SK-N-SH treated with all-trans-retinoic acid at 6 μM for 48 hours (cell line): ENCODE measurements around the gene ROPN1L.

Experiments used
- ATAC-seq: fragments of 200-7000 bp; cut with Tn5 transposase; 3 replicates; pipeline ENCODE4 v1.9.1; 2020; ENCODE audit warnings: mild to moderate bottlenecking, moderate library complexity
- ARNTL ChIP-seq: fragments of 450-650 bp; formaldehyde crosslinking; IDR thresholded peaks from 2 replicates; pipeline ENCODE4 v1.5.0; 2020; ENCODE audit warnings: low read depth, mild to moderate bottlenecking, moderate library complexity, borderline replicate concordance
- BACH2 ChIP-seq: fragments of 250-450 bp; sonication (Bioruptor Pico); IDR thresholded peaks from 2 replicates; pipeline ENCODE4 v1.9.0; 2021; ENCODE audit warnings: mild to moderate bottlenecking, borderline replicate concordance
- CREB5 ChIP-seq: fragments of 250-450 bp; sonication (Bioruptor Pico); IDR thresholded peaks from 2 replicates; pipeline ENCODE4 v1.5.1; 2020; ENCODE audit warnings: low read depth, mild to moderate bottlenecking, moderate library complexity
- CSDC2 ChIP-seq: fragments of 250-450 bp; sonication (Bioruptor Pico); IDR thresholded peaks from 2 replicates; pipeline ENCODE4 v1.5.0; 2020; ENCODE audit warnings: mild to moderate bottlenecking, moderate library complexity
- ESRRG ChIP-seq: fragments of 250-450 bp; sonication (Bioruptor Pico); IDR thresholded peaks from 2 replicates; pipeline ENCODE4 v1.6.1; 2021; ENCODE audit warnings: mild to moderate bottlenecking
- GLIS3 ChIP-seq: fragments of 250-450 bp; sonication (Bioruptor Pico); IDR thresholded peaks from 2 replicates; pipeline ENCODE4 v1.5.0; 2020; ENCODE audit warnings: mild to moderate bottlenecking, moderate library complexity
- ISL1 ChIP-seq: fragments of 250-450 bp; sonication (Bioruptor Pico); IDR thresholded peaks from 2 replicates; pipeline ENCODE4 v2.1.2; 2022; ENCODE audit warnings: mild to moderate bottlenecking, moderate library complexity
- OSR1 ChIP-seq: fragments of 250-450 bp; sonication (Bioruptor Pico); IDR thresholded peaks from 2 replicates; pipeline ENCODE4 v1.8.0; 2022; ENCODE audit warnings: moderate library complexity, mild to moderate bottlenecking, inconsistent platforms
- PATZ1 ChIP-seq: fragments of 250-450 bp; sonication (Bioruptor Pico); IDR thresholded peaks from 2 replicates; pipeline ENCODE4 v1.8.0; 2020; ENCODE audit warnings: mild to moderate bottlenecking, moderate library complexity, borderline replicate concordance
- POU6F1 ChIP-seq: fragments of 250-450 bp; sonication (Bioruptor Pico); IDR thresholded peaks from 2 replicates; pipeline ENCODE4 v1.8.0; 2021; ENCODE audit warnings: low read depth, mild to moderate bottlenecking, moderate library complexity, borderline replicate concordance
- PPARA ChIP-seq: fragments of 250-450 bp; sonication (Bioruptor Pico); IDR thresholded peaks from 2 replicates; pipeline ENCODE4 v1.5.0; 2020; ENCODE audit warnings: mild to moderate bottlenecking, borderline replicate concordance
- RARB ChIP-seq: fragments of 250-450 bp; sonication (Bioruptor Pico); IDR thresholded peaks from 2 replicates; pipeline ENCODE4 v1.8.0; 2021; ENCODE audit warnings: mild to moderate bottlenecking, moderate library complexity
- SNAI2 ChIP-seq: fragments of 250-450 bp; sonication (Bioruptor Pico); IDR thresholded peaks from 2 replicates; pipeline ENCODE4 v1.5.0; 2020; ENCODE audit warnings: mild to moderate bottlenecking, moderate library complexity
- TCF4 ChIP-seq: fragments of 250-450 bp; sonication (Bioruptor Pico); IDR thresholded peaks from 2 replicates; pipeline ENCODE4 v1.8.0; 2021; ENCODE audit warnings: mild to moderate bottlenecking, moderate library complexity, borderline replicate concordance
- TOX ChIP-seq: fragments of 250-450 bp; sonication (Bioruptor Pico); IDR thresholded peaks from 2 replicates; pipeline ENCODE4 v1.8.0; 2021; ENCODE audit warnings: mild to moderate bottlenecking, moderate library complexity, borderline replicate concordance
- TSHZ2 ChIP-seq: fragments of 250-450 bp; sonication (Bioruptor Pico); IDR thresholded peaks from 2 replicates; pipeline ENCODE4 v1.5.0; 2020; ENCODE audit warnings: mild to moderate bottlenecking, moderate library complexity
- ZC3H10 ChIP-seq: fragments of 250-450 bp; sonication (Bioruptor Pico); IDR thresholded peaks from 2 replicates; pipeline ENCODE4 v1.5.1; 2021; ENCODE audit warnings: mild to moderate bottlenecking, moderate library complexity
- ZFP3 ChIP-seq: fragments of 250-450 bp; sonication (Bioruptor Pico); IDR thresholded peaks from 2 replicates; pipeline ENCODE4 v1.5.0; 2020; ENCODE audit warnings: mild to moderate bottlenecking, moderate library complexity
- ZFP30 ChIP-seq: fragments of 450-650 bp; formaldehyde crosslinking; IDR thresholded peaks from 2 replicates; pipeline ENCODE4 v1.5.0; 2022; ENCODE audit warnings: mild to moderate bottlenecking, moderate library complexity
- ZNF565 ChIP-seq: fragments of 450-650 bp; formaldehyde crosslinking; conservative IDR thresholded peaks from 2 replicates; pipeline ENCODE4 v1.5.0; 2020; ENCODE audit warnings: low read depth, mild to moderate bottlenecking, moderate library complexity
- ZNF8 ChIP-seq: fragments of 450-650 bp; formaldehyde crosslinking; IDR thresholded peaks from 2 replicates; pipeline ENCODE4 v1.5.0; 2020; ENCODE audit warnings: mild to moderate bottlenecking, moderate library complexity

Gene ROPN1L

GRCh38 chr5:10477943-10478342 is 36.3 kb downstream of the ROPN1L start (continued):
- no peak for TF ChIP-seq TSHZ2
- TF ChIP-seq RARB (CRISPR knock-in tag) = no peak
- no peak for TF ChIP-seq ZNF8 (CRISPR knock-in tag)

GRCh38 chr5:10478436-10478835 is 36.8 kb downstream of the ROPN1L start:
- TF ChIP-seq CSDC2 (CRISPR knock-in tag) = no peak
- no peak for TF ChIP-seq ESRRG (CRISPR knock-in tag)
- TF ChIP-seq POU6F1 (CRISPR knock-in tag) = no peak
- TF ChIP-seq ISL1 = no peak
- no peak for TF ChIP-seq PATZ1
- no peak for TF ChIP-seq GLIS3 (CRISPR knock-in tag)
- no peak for TF ChIP-seq ZNF8 (CRISPR knock-in tag)
- TF ChIP-seq RARB (CRISPR knock-in tag) = no peak
- TF ChIP-seq TCF4 = no peak
- TF ChIP-seq BACH2 (CRISPR knock-in tag) = no peak
- no peak for TF ChIP-seq ARNTL (CRISPR knock-in tag)
- TF ChIP-seq SNAI2 (CRISPR knock-in tag) = no peak
- no peak for TF ChIP-seq ZC3H10 (CRISPR knock-in tag)
- TF ChIP-seq ZNF565 (CRISPR knock-in tag) = no peak
- TF ChIP-seq OSR1 (CRISPR knock-in tag) = no peak
- TF ChIP-seq ZFP3 (CRISPR knock-in tag) = no peak
- TF ChIP-seq ZFP30 = no peak
- no peak for TF ChIP-seq CREB5 (CRISPR knock-in tag)
- no peak for TF ChIP-seq TOX (CRISPR knock-in tag)
- TF ChIP-seq PPARA (CRISPR knock-in tag) = no peak
- no peak for ATAC-seq

GRCh38 chr5:10479154-10479721 is 37.6 kb downstream of the ROPN1L start:
- TF ChIP-seq PPARA (CRISPR knock-in tag) (no peak), ARNTL (CRISPR knock-in tag) (no peak), POU6F1 (CRISPR knock-in tag) (no peak)
- ATAC-seq = peak; percentile 90
